ENCODE data around the gene SLCO3A1. TPM values are rescaled to one million over a fixed set of nuclear protein-coding genes. Genes with fewer than 3 reads are reported as not detected.
A peak's percentile ranks its signal among the peaks of the same experiment; 100 is the strongest.

SLCO3A1 gene
- total and polyA plus RNA-seq, 5 donors: 37.4 to 52.0 (median 45.0) TPM

GRCh38 chr15:91857772-91858171 is 4.3 kb downstream of the SLCO3A1 start:
- H3K9me3 ChIP-seq (ENCODE audit: control insufficient read depth, low read length): no peaks in the 10 kb centered on the region
- peaks cover 19% of the 10 kb centered on the region for H3K4me1 ChIP-seq (ENCODE audit: control insufficient read depth, insufficient read depth, low read length)
- ATAC-seq (no peak), DNase-seq (no peak)
- 84% methylated on average over 2 of the region's 2 CpGs for WGBS
- no peaks in the 10 kb centered on the region for H3K27me3 ChIP-seq (ENCODE audit: control insufficient read depth, insufficient read depth)
- no peak overlapping the region for H3K4me3 ChIP-seq (ENCODE audit: low read length)
- intact Hi-C loops (cut with DNase I): loop anchor here in 3 of 4 donors (5.0 to 10.0 kb wide), 6 partner anchors 67 to 553 kb away; no protein-coding TSS in a partner anchor
- H3K27ac ChIP-seq (ENCODE audit: low read length): no peak overlapping the region

- no peak for DNase-seq
- peaks cover 28% of the 10 kb centered on the region for H3K4me1 ChIP-seq (ENCODE audit: control insufficient read depth, insufficient read depth, low read length)
- WGBS: 81% methylated on average over 7 of the region's 7 CpGs
- H3K27ac ChIP-seq (ENCODE audit: low read length): no peak overlapping the region
- H3K27me3 ChIP-seq (ENCODE audit: control insufficient read depth, insufficient read depth): no peaks in the 10 kb centered on the region
- no peak for ATAC-seq
- no peak overlapping the region for H3K4me3 ChIP-seq (ENCODE audit: low read length)
- H3K9me3 ChIP-seq (ENCODE audit: control insufficient read depth, low read length): no peaks in the 10 kb centered on the region
- intact Hi-C loops (cut with DNase I): loop anchor here in 1 of 4 donors (5.0 kb wide), 1 partner anchor 82 kb away; no protein-coding TSS in a partner anchor
Observed at GRCh38 chr15:91860498-91860897, 7.0 kb downstream of the SLCO3A1 start.

GRCh38 chr15:91861223-91861622 is 7.7 kb downstream of the SLCO3A1 start:
- ATAC-seq: no peak
- H3K27ac ChIP-seq (ENCODE audit: low read length): no peak overlapping the region

DNA sequence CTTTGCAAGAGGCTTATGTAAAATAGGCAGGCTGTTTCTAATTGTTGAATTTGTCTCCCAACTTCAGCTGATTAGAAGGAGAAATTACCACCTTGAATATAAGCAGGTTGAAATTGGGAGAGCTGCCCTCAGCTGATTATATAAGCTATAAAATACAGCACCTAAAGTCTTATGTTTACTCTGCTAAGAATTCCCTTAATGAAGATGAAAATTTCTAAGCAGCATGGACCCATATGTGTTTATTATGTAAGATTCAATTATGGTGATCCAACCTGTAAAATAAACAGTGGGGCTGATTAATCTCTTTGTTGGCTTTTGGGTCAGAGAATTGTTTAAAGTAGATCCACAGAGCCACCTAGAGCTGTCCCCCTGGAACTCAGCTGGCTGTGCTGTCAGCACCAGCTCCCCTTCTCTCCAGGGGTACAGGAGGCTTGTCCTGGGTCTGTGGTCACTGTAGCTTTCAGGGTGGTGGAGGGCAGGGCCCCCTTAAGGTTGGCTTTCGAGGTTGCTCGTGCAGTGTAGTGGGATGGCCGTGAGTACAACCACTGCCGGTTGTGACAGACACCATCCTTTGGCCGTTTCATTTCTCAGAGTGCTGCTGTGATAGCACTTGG is 9.5 kb downstream of the SLCO3A1 start:
- no peak overlapping the region for H3K4me3 ChIP-seq (ENCODE audit: low read length)
- ATAC-seq (no peak), DNase-seq (no peak)
- WGBS: 52% methylated on average over 5 of the region's 5 CpGs
- peaks cover 24% of the 10 kb centered on the region for H3K4me1 ChIP-seq (ENCODE audit: control insufficient read depth, insufficient read depth, low read length)
- intact Hi-C loops (cut with DNase I): loop anchor here in 1 of 4 donors (5.0 kb wide), 1 partner anchor 79 kb away; no protein-coding TSS in a partner anchor
- peak overlapping the region; percentile 34 for H3K27ac ChIP-seq (ENCODE audit: low read length)
- no peaks in the 10 kb centered on the region for H3K9me3 ChIP-seq (ENCODE audit: control insufficient read depth, low read length)
- H3K27me3 ChIP-seq (ENCODE audit: control insufficient read depth, insufficient read depth): no peaks in the 10 kb centered on the region

More at GRCh38 chr15:91861223-91861622, 7.7 kb downstream of the SLCO3A1 start:
- intact Hi-C loops (cut with DNase I): loop anchor here in 1 of 4 donors (5.0 kb wide), 1 partner anchor 81 kb away; no protein-coding TSS in a partner anchor
- H3K9me3 ChIP-seq (ENCODE audit: control insufficient read depth, low read length): no peaks in the 10 kb centered on the region
- no peaks in the 10 kb centered on the region for H3K27me3 ChIP-seq (ENCODE audit: control insufficient read depth, insufficient read depth)
- 71% methylated on average over 6 of the region's 6 CpGs for WGBS
- no peak overlapping the region for H3K4me3 ChIP-seq (ENCODE audit: low read length)
- DNase-seq: no peak
- peaks cover 30% of the 10 kb centered on the region for H3K4me1 ChIP-seq (ENCODE audit: control insufficient read depth, insufficient read depth, low read length)

DNA sequence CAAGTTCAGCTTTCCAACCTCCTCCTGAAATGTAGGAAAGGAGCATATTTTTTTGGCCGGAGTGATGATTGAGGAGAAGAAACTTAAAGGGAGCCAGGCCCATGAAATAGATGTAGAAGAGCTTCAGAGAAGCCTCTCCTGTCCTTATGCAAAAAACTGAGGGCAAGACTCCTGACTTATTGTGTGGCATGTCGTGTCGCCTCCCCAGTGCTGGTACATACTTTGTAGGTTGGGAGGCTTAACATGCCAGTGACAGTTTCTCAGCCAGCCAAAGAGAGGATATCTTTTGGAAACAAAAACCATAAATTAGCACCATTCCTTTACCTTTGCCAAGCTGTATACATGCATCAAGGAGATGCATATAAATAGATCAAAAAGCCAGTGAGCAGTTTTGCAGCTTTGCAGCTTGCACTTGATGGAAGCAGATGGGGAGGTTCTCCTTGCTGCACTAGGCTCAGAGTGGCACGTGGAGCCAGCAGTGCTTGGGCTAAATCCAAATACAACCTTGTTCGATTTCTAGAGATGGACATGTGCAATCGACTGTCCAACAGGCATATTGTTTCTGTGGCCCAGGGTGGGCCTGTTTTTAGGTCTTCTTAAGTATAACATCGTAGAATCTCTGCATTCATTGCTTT is 10.2 kb downstream of the SLCO3A1 start:
- Histone ChIP-seq H3K9me3 (ENCODE audit: control insufficient read depth, low read length) (no peaks in the 10 kb centered on the region), H3K4me1 (ENCODE audit: control insufficient read depth, insufficient read depth, low read length) (peaks cover 25% of the 10 kb centered on the region), H3K27me3 (ENCODE audit: control insufficient read depth, insufficient read depth) (no peaks in the 10 kb centered on the region), H3K27ac (ENCODE audit: low read length) (peak overlapping the region; percentile 92), H3K4me3 (ENCODE audit: low read length) (no peak overlapping the region)
- WGBS: 68% methylated on average over 7 of the region's 7 CpGs
- intact Hi-C loops (cut with DNase I): loop anchor here in 1 of 4 donors (5.0 kb wide), 1 partner anchor 79 kb away; no protein-coding TSS in a partner anchor
- ATAC-seq (no peak), DNase-seq (no peak)

- H3K27ac ChIP-seq (ENCODE audit: low read length): peak overlapping the region; percentile 94
- H3K4me3 ChIP-seq (ENCODE audit: low read length): no peak overlapping the region
- peaks cover 25% of the 10 kb centered on the region for H3K4me1 ChIP-seq (ENCODE audit: control insufficient read depth, insufficient read depth, low read length)
- 63% methylated on average over 9 of the region's 9 CpGs for WGBS
- DNase-seq: peak in 2 of 3 donors; percentile 61 to 74
- intact Hi-C loops (cut with DNase I): loop anchor here in 1 of 4 donors (5.0 kb wide), 1 partner anchor 78 kb away; no protein-coding TSS in a partner anchor
- no peaks in the 10 kb centered on the region for H3K27me3 ChIP-seq (ENCODE audit: control insufficient read depth, insufficient read depth)
- H3K9me3 ChIP-seq (ENCODE audit: control insufficient read depth, low read length): no peaks in the 10 kb centered on the region
- ATAC-seq: peak; percentile 5 to 9
Observed at GRCh38 chr15:91864664-91865063, 11.2 kb downstream of the SLCO3A1 start.

GRCh38 chr15:91865486-91865885 is 12.0 kb downstream of the SLCO3A1 start:
- Histone ChIP-seq H3K27ac (ENCODE audit: low read length) (peak overlapping the region; percentile 94), H3K4me3 (ENCODE audit: low read length) (no peak overlapping the region), H3K27me3 (ENCODE audit: control insufficient read depth, insufficient read depth) (no peaks in the 10 kb centered on the region), H3K9me3 (ENCODE audit: control insufficient read depth, low read length) (no peaks in the 10 kb centered on the region), H3K4me1 (ENCODE audit: control insufficient read depth, insufficient read depth, low read length) (peaks cover 22% of the 10 kb centered on the region)
- ATAC-seq: no peak
- intact Hi-C loops (cut with DNase I): no loop called here
- no peak for DNase-seq
- WGBS: 65% methylated on average over 7 of the region's 7 CpGs

DNA sequence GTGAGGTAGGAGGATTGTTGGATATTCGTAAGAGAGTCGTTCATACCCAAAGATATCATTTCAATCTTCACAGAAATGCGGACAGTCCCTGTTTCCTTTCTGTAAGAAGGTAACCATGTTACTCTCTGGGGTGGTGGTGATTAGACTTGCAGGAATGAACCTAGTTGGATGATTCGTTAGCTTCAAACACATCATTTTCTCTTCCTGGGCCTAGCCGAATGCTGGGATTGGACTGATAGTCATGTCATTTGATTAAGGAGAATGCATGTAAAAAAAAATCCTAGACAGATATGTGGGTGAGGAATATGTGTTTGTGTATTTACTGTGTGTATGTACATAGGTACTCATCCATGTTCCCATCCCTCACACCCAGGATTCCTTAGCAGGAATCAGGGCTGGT is 12.4 kb downstream of the SLCO3A1 start:
- Histone ChIP-seq H3K9me3 (ENCODE audit: control insufficient read depth, low read length) (no peaks in the 10 kb centered on the region), H3K4me1 (ENCODE audit: control insufficient read depth, insufficient read depth, low read length) (peaks cover 20% of the 10 kb centered on the region), H3K27me3 (ENCODE audit: control insufficient read depth, insufficient read depth) (no peaks in the 10 kb centered on the region), H3K4me3 (ENCODE audit: low read length) (no peak overlapping the region), H3K27ac (ENCODE audit: low read length) (peak overlapping the region; percentile 97)
- no peak for ATAC-seq
- 62% methylated on average over 5 of the region's 5 CpGs for WGBS
- no peak for DNase-seq
- intact Hi-C loops (cut with DNase I): no loop called here

- Histone ChIP-seq H3K4me3 (ENCODE audit: low read length) (no peak overlapping the region), H3K9me3 (ENCODE audit: control insufficient read depth, low read length) (no peaks in the 10 kb centered on the region), H3K27ac (ENCODE audit: low read length) (peak overlapping the region; percentile 97), H3K4me1 (ENCODE audit: control insufficient read depth, insufficient read depth, low read length) (peaks cover 22% of the 10 kb centered on the region), H3K27me3 (ENCODE audit: control insufficient read depth, insufficient read depth) (no peaks in the 10 kb centered on the region)
- 25% methylated on average over 6 of the region's 6 CpGs for WGBS
- intact Hi-C loops (cut with DNase I): no loop called here
- DNase-seq (no peak), ATAC-seq (peak; percentile 6 to 24)
Observed at GRCh38 chr15:91866371-91866905, 12.9 kb downstream of the SLCO3A1 start.

GRCh38 chr15:91866971-91867372 is 13.5 kb downstream of the SLCO3A1 start:
- intact Hi-C loops (cut with DNase I): no loop called here
- Histone ChIP-seq H3K4me1 (ENCODE audit: control insufficient read depth, insufficient read depth, low read length) (peaks cover 22% of the 10 kb centered on the region), H3K27me3 (ENCODE audit: control insufficient read depth, insufficient read depth) (no peaks in the 10 kb centered on the region), H3K27ac (ENCODE audit: low read length) (peak overlapping the region; percentile 96), H3K4me3 (ENCODE audit: low read length) (no peak overlapping the region), H3K9me3 (ENCODE audit: control insufficient read depth, low read length) (no peaks in the 10 kb centered on the region)
- DNase-seq (peak; percentile 65 to 88 (median 84)), ATAC-seq (peak; percentile 80 to 90)
- 41% methylated on average over 8 of the region's 8 CpGs for WGBS

DNA sequence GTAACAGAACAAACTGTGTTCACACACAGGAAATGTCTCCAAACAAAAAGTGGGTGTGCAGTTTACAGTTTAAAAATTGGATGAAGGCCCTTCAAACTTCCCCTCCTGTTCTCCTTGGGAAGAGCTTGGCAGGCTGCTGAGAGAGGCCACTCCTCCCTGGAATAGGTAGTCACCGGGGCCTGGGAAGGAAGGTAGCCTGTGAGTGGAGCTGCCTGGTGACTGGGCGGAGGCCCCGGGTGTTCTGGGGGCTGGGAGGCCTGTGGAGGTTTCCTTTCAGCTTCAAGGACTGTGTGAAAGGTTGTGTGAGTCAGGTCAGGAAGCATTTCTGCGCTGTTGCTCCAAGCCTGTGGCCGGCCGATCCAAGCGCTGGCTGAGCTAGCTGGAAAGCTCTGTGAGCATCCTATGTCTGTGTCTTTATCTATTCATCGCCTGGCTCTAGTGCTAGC is 14.1 kb downstream of the SLCO3A1 start:
- 19% methylated on average over 8 of the region's 8 CpGs for WGBS
- ATAC-seq: peak; percentile 84 to 95
- intact Hi-C loops (cut with DNase I): no loop called here
- DNase-seq: peak; percentile 81 to 85 (median 85)
- H3K27me3 ChIP-seq (ENCODE audit: control insufficient read depth, insufficient read depth): no peaks in the 10 kb centered on the region
- no peak overlapping the region for H3K4me3 ChIP-seq (ENCODE audit: low read length)
- peaks cover 22% of the 10 kb centered on the region for H3K4me1 ChIP-seq (ENCODE audit: control insufficient read depth, insufficient read depth, low read length)
- peak overlapping the region; percentile 94 for H3K27ac ChIP-seq (ENCODE audit: low read length)
- no peaks in the 10 kb centered on the region for H3K9me3 ChIP-seq (ENCODE audit: control insufficient read depth, low read length)

Data from right cardiac atrium (tissue), 5 donors.